ACC112 (cell line): ENCODE data around the gene CACNA1S.

ENCODE experiments used
- H2AFZ ChIP-seq: fragments of 200-600 bp; sonication (generic); one replicate; pipeline ENCODE4 v1.6.0; 2017; ENCODE audit warnings: antibody characterized with exemption, low read length; ENCODE audit not compliant: unreplicated experiment
- H3K27ac ChIP-seq: fragments of 200-600 bp; sonication (generic); 2 replicates; pipeline ENCODE4 v1.5.1; 2014; ENCODE audit warnings: low read depth, mild to moderate bottlenecking, antibody characterized with exemption, low read length, moderate library complexity
- H3K27me3 ChIP-seq: fragments of 200-600 bp; sonication (generic); 2 replicates; pipeline ENCODE4 v1.6.1; 2014; ENCODE audit warnings: mild to moderate bottlenecking, antibody characterized with exemption, low read length, moderate library complexity, mixed read lengths; ENCODE audit not compliant: insufficient read depth
- H3K36me3 ChIP-seq: fragments of 200-600 bp; sonication (generic); 2 replicates; pipeline ENCODE4 v1.6.1; 2016; ENCODE audit warnings: mild to moderate bottlenecking, antibody characterized with exemption, low read length, moderate library complexity, mixed read lengths; ENCODE audit not compliant: insufficient read depth
- H3K4me1 ChIP-seq: fragments of 200-600 bp; sonication (generic); one replicate; pipeline ENCODE4 v1.6.1; 2016; ENCODE audit warnings: low read length, mixed read lengths; ENCODE audit not compliant: insufficient read depth, unreplicated experiment, control insufficient read depth
- H3K4me3 ChIP-seq: fragments of 200-600 bp; sonication (generic); 2 replicates; pipeline ENCODE4 v1.5.1; 2014; ENCODE audit warnings: mild to moderate bottlenecking, low read depth, low read length
- H3K79me2 ChIP-seq: fragments of 200-600 bp; sonication (generic); one replicate; pipeline ENCODE4 v1.6.0; 2016; ENCODE audit warnings: low read length; ENCODE audit not compliant: control insufficient read depth, unreplicated experiment, insufficient read depth

The CACNA1S gene

DNA sequence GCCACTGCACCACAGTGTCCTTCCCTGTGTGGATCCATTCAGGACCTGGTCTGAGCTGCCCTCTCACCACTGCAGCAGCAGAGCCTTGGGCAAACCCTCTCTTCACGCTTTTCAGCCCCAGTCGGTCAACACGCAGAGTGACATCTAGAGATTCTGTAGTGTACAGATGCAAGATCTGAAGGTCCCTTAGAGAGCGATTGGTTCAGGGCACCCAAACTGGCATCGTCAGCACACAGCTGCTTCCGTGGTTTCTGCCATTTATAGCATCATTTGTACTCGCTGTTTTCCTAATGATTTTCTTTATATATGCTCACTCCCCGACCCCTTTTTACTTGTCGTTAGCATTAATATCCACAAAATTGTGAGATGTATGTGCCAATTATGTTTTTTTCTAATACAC lies 16.2 kb upstream of the CACNA1S start:
- no peak overlapping the region for H3K4me3 ChIP-seq
- H3K36me3 ChIP-seq = no peaks in the 10 kb centered on the region
- peaks cover 5% of the 10 kb centered on the region for H3K4me1 ChIP-seq
- no peak overlapping the region for H3K27ac ChIP-seq
- peaks cover 24% of the 10 kb centered on the region for H3K27me3 ChIP-seq
- no peak overlapping the region for H2AFZ ChIP-seq
- no peaks in the 10 kb centered on the region for H3K79me2 ChIP-seq

DNA sequence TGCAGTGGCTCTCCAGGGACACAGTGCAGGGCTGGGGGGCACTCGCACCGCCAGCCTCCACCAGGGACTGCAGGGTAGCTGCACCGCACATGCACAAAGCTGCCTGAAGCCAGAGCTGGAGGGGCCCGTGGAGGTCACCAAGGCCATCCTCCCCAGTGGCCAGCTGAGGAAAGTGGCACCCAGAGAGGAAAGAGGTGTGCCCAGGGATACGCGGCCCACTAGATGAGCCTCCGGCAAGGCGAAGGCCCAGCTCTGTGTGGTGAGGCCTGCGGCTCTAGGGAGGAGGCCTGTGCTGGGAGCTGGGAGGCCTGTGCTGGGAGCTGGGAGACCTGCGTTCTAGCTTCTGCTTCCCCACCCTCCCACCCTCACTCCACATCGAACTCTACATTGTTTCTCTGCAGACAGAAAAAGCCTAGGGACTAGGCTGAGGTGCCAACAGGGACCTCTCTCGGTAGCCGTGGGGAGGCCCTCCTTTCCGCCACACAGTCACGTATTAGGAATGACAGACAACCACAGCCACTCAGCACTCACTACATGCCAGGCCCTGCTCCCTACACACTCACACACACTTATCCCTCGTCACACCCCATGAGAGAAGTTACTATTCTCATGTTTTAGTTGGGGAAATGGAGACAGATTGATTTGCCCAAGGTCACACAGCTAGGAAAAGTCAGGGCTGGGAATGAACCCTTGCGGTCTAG lies 15.7 kb upstream of the CACNA1S start:
- no peaks in the 10 kb centered on the region for H3K79me2 ChIP-seq

DNA sequence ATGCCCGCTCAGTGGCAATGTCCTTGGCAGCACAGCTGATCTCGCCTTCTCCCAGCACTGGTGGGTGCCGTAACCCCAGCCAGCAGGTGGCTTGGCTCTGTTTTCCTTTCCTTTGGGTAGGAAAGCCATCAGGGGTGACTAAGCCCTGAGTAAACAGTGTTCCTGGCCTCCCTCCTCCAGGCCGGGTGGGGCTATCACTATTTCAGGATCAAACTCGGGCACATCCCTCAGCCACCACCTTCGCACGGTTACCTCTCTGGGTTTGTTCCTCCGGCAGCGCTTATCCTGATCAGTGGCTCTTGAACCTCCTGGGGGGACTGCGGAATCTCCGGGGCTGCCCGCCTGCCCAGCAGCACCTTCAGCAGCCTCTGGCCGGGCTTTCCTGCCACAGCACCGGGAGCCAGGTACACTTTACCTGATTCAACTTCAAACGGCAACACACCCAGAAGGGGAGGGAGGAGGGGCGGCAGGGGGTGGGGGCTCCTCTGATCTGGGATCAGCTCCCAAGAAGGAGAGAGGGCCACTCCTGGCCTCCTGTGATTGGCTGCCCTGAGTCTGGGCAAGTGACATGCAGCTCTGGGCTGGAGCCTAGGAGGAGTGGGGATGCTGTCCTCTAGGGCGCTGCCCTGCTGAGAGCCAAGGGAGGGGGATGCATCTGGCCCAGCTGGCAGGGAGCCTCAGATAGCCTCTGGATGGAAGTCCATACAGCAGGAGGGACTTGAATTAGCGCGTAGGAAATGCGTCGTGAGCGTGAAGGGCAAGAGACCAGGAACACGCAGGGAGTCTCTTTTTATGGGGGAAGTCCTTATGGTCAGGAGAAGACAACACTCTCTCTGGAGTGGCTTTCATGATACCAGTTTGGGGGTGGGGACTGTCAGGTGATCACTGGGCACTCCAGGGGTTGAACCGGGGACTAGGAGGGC lies 14.9 kb upstream of the CACNA1S start, which contains the start of gene ASCL5:
TSS of gene ASCL5 (minus strand) at position 353 of the 923 bp plus-strand sequence. CDS start 11,812 bp downstream, outside the sequence.
- peaks cover 37% of the 10 kb centered on the region for H3K27me3 ChIP-seq

More for the DNA sequence above, 15.7 kb upstream of the CACNA1S start:
- Histone ChIP-seq H3K4me1 (peaks cover 5% of the 10 kb centered on the region), H3K27me3 (peaks cover 30% of the 10 kb centered on the region), H3K27ac (no peak overlapping the region), H3K4me3 (no peak overlapping the region), H2AFZ (no peak overlapping the region), H3K36me3 (no peaks in the 10 kb centered on the region)

DNA sequence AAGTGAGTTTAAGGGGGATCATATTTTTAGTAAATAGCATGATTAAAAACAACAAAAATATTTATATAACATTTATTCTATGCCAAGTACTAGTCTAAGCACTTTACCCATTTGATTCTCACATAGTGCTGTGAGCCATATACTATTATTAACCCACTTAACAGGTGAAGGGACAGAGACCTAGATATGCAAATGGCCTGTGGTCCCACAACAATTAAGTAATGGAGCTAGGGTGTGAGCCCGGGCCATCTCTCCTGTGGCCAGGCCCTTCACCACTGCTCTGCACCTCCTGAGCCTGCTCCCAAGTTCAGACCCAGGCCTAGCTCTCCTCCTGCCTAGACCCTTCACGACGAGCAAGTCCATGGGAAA lies 14.2 kb upstream of the CACNA1S start:
- H3K27ac ChIP-seq = no peak overlapping the region
- H3K79me2 ChIP-seq = no peaks in the 10 kb centered on the region
- no peak overlapping the region for H3K4me3 ChIP-seq
- peaks cover 37% of the 10 kb centered on the region for H3K27me3 ChIP-seq
- H3K36me3 ChIP-seq = no peaks in the 10 kb centered on the region
- H2AFZ ChIP-seq = no peak overlapping the region
- peaks cover 5% of the 10 kb centered on the region for H3K4me1 ChIP-seq

More for the DNA sequence above, 14.9 kb upstream of the CACNA1S start, which contains the start of gene ASCL5:
- H3K4me1 ChIP-seq = peaks cover 5% of the 10 kb centered on the region
- no peak within 1 kb of the TSS for H3K27ac ChIP-seq
- H2AFZ ChIP-seq = no peak within 1 kb of the TSS
- no peaks in the 10 kb centered on the region for H3K79me2 ChIP-seq
- H3K4me3 ChIP-seq = no peak within 1 kb of the TSS
- H3K36me3 ChIP-seq = no peaks in the 10 kb centered on the region

DNA sequence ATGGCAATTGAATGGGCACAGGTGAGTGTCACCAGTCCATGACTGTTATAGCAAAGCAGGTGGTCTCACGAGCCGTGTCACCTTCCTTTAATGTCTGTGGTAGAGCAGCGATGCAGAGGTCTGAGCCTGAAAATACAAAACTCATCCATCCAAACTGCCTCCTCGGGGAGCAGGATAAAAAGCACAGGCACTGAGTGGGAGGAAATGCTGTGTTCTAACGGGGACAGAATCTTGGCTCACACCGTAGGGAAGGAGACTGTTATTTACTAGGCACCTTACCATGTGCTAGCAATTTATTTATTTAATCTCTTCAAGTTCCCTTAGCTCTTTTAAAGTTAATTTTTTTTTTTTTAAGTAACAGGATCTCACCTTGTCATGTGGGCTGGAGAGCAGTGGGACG lies 13.6 kb upstream of the CACNA1S start:
- H3K4me1 ChIP-seq = peaks cover 5% of the 10 kb centered on the region
- H3K4me3 ChIP-seq = no peak overlapping the region
- no peaks in the 10 kb centered on the region for H3K79me2 ChIP-seq
- no peak overlapping the region for H2AFZ ChIP-seq
- H3K27me3 ChIP-seq = peaks cover 41% of the 10 kb centered on the region
- H3K27ac ChIP-seq = no peak overlapping the region
- H3K36me3 ChIP-seq = no peaks in the 10 kb centered on the region

GRCh38 chr1:201125019-201125418 lies 12.8 kb upstream of the CACNA1S start:
- Histone ChIP-seq H3K36me3 (no peaks in the 10 kb centered on the region), H3K4me3 (no peak overlapping the region), H3K27ac (no peak overlapping the region), H3K79me2 (no peaks in the 10 kb centered on the region), H3K27me3 (peaks cover 46% of the 10 kb centered on the region), H2AFZ (no peak overlapping the region), H3K4me1 (peaks cover 5% of the 10 kb centered on the region)

DNA sequence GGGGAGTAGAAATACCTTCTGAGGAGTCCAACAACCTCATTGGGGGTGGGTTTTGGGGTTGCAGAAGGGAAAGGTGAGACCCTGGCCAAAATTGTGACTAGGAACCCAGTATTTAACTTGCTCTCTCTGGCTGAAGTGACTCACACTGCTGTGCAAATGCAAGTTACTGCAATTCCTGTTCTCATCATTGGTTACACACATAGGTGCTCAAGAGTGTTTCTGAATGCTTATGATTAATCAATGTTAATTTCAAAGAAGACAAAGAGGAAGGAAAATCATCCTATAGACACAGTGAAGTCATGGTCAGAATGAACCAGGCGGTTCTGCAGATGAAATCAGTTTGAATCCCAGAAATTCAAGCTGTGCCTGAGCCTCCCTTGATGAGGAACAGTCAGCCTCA lies 11.6 kb upstream of the CACNA1S start:
- no peak overlapping the region for H2AFZ ChIP-seq
- H3K27me3 ChIP-seq = peaks cover 49% of the 10 kb centered on the region
- H3K36me3 ChIP-seq = no peaks in the 10 kb centered on the region

DNA sequence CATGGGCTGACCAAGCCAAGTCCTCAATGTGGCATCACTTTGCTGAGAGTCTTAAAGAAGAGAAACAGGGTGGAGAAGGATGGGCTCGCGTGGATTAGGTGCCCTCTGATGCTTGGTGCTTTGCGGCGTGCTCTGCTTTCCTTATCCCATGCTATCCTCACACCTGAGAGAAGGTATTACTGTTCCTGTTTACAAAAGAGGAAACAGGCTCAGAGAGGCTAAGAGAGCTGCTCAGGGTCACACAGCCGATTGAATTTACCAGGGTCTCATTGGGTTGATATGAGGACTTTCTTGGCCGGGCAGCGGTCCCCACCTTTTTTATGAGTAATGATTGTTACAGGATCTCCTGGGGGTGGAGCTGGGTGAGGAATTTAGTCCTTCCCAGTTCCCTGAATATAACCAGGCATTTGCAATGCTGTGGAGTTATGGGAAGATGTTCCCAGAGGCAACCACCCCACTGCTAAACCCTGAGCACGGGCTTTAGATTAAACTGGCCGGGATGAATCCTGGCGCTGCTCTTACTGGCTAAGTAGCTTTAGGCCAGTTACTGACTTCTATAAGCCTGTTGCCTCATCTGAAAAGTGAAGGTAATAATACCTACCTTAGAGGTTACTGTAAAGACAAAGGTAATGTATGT lies 10.2 kb upstream of the CACNA1S start:
- Histone ChIP-seq H3K4me3 (no peak overlapping the region), H3K79me2 (no peaks in the 10 kb centered on the region), H3K4me1 (peaks cover 5% of the 10 kb centered on the region), H3K36me3 (no peaks in the 10 kb centered on the region), H2AFZ (no peak overlapping the region), H3K27me3 (peaks cover 52% of the 10 kb centered on the region), H3K27ac (no peak overlapping the region)

More for the DNA sequence above, 11.6 kb upstream of the CACNA1S start:
- Histone ChIP-seq H3K4me3 (no peak overlapping the region), H3K79me2 (no peaks in the 10 kb centered on the region), H3K4me1 (peaks cover 5% of the 10 kb centered on the region), H3K27ac (no peak overlapping the region)

- no peak overlapping the region for H3K4me3 ChIP-seq
- H2AFZ ChIP-seq = no peak overlapping the region
- no peaks in the 10 kb centered on the region for H3K4me1 ChIP-seq
- H3K27ac ChIP-seq = no peak overlapping the region
- peaks cover 54% of the 10 kb centered on the region for H3K27me3 ChIP-seq
- no peaks in the 10 kb centered on the region for H3K79me2 ChIP-seq
- H3K36me3 ChIP-seq = no peaks in the 10 kb centered on the region
Observed at GRCh38 chr1:201119206-201120197, 7.3 kb upstream of the CACNA1S start.

GRCh38 chr1:201116091-201116490 lies 3.9 kb upstream of the CACNA1S start:
- Histone ChIP-seq H3K27ac (no peak overlapping the region), H3K27me3 (peaks cover 37% of the 10 kb centered on the region)

More at GRCh38 chr1:201116091-201116490, 3.9 kb upstream of the CACNA1S start:
- no peaks in the 10 kb centered on the region for H3K79me2 ChIP-seq
- H2AFZ ChIP-seq = no peak overlapping the region
- no peaks in the 10 kb centered on the region for H3K36me3 ChIP-seq
- H3K4me3 ChIP-seq = no peak overlapping the region
- H3K4me1 ChIP-seq = no peaks in the 10 kb centered on the region
